WTC11 (cell line): Measurements from ENCODE around the gene PLPP1. TPM values are rescaled to one million over a fixed set of nuclear protein-coding genes. Genes with fewer than 3 reads are reported as not detected.

Source experiments
- ATAC-seq: fragments of 200-7000 bp; cut with Tn5 transposase; 2 replicates; pipeline ENCODE4 v1.10.0; 2021; ENCODE audit warnings: mild to moderate bottlenecking, moderate library complexity
- CTCF ChIA-PET: fragments of 300-600 bp; sonication (Branson Sonifier 250); formaldehyde crosslinking; loops from one replicate; lab custom pipeline; 2021; ENCODE audit warnings: antibody characterized with exemption; lab: Charles Lee
- POLR2A ChIA-PET: fragments of 350-600 bp; sonication (Branson Sonifier 250); formaldehyde crosslinking; loops from one replicate; lab custom pipeline; 2021; ENCODE audit warnings: antibody characterized with exemption; lab: Charles Lee
- DNase-seq: peaks from one replicate; pipeline ENCODE4 v3.0.0; 2021; ENCODE audit warnings: low spot score
- H3K27ac Mint-ChIP-seq: 2 replicates; pipeline ENCODE4 v1.8.0; 2021; ENCODE audit warnings: mixed read lengths
- H3K27me3 Mint-ChIP-seq: 2 replicates; pipeline ENCODE4 v1.8.0; 2021; ENCODE audit warnings: low read depth, mild to moderate bottlenecking, moderate library complexity, mixed read lengths
- H3K36me3 Mint-ChIP-seq: 2 replicates; pipeline ENCODE4 v1.8.0; 2021; ENCODE audit warnings: mixed read lengths
- H3K4me1 Mint-ChIP-seq: 2 replicates; pipeline ENCODE4 v1.8.0; 2022; ENCODE audit warnings: mixed read lengths
- H3K4me3 Mint-ChIP-seq: 2 replicates; pipeline ENCODE4 v1.8.0; 2021; ENCODE audit warnings: mild to moderate bottlenecking, moderate library complexity, mixed read lengths
- H3K9me3 Mint-ChIP-seq: 2 replicates; pipeline ENCODE4 v1.8.0; 2021; ENCODE audit warnings: mixed read lengths
- ARID4B ChIP-seq: sonication (generic); formaldehyde crosslinking; IDR thresholded peaks from 2 replicates; pipeline ENCODE4 v1.8.0; 2023; ENCODE audit warnings: missing genetic modification reagents, mild to moderate bottlenecking, borderline replicate concordance
- ATF1 ChIP-seq: sonication (generic); formaldehyde crosslinking; IDR thresholded peaks from 2 replicates; pipeline ENCODE4 v1.8.1; 2023; ENCODE audit warnings: mild to moderate bottlenecking, moderate library complexity, missing genetic modification reagents
- CREM ChIP-seq: sonication (generic); formaldehyde crosslinking; IDR thresholded peaks from 2 replicates; pipeline ENCODE4 v1.8.1; 2022; ENCODE audit warnings: mild to moderate bottlenecking, missing genetic modification reagents, moderate library complexity
- ESRRA ChIP-seq: sonication (generic); formaldehyde crosslinking; IDR thresholded peaks from 2 replicates; pipeline ENCODE4 v1.8.1; 2022; ENCODE audit warnings: mild to moderate bottlenecking, missing genetic modification reagents, borderline replicate concordance
- FOXJ3 ChIP-seq: sonication (generic); formaldehyde crosslinking; IDR thresholded peaks from 2 replicates; pipeline ENCODE4 v1.9.0; 2021; ENCODE audit warnings: missing genetic modification reagents, mild to moderate bottlenecking, borderline replicate concordance
- FOXK1 ChIP-seq: sonication (generic); formaldehyde crosslinking; IDR thresholded peaks from 2 replicates; pipeline ENCODE4 v1.8.0; 2022; ENCODE audit warnings: mild to moderate bottlenecking, moderate library complexity, missing genetic modification reagents
- GTF2I ChIP-seq: fragments of 250-450 bp; sonication (Bioruptor Pico); conservative IDR thresholded peaks from 2 replicates; pipeline ENCODE4 v1.4.0; 2021; ENCODE audit warnings: mild to moderate bottlenecking
- NFATC4 ChIP-seq: fragments of 250-450 bp; sonication (Bioruptor Pico); IDR thresholded peaks from 2 replicates; pipeline ENCODE4 v1.9.0; 2021; ENCODE audit warnings: mild to moderate bottlenecking
- NFE2L1 ChIP-seq: sonication (generic); formaldehyde crosslinking; IDR thresholded peaks from 2 replicates; pipeline ENCODE4 v1.8.1; 2023; ENCODE audit warnings: missing genetic modification reagents
- RELA ChIP-seq: sonication (generic); formaldehyde crosslinking; IDR thresholded peaks from 2 replicates; pipeline ENCODE4 v1.8.1; 2022; ENCODE audit warnings: missing genetic modification reagents, mild to moderate bottlenecking, borderline replicate concordance
- SMAD4 ChIP-seq: sonication (generic); formaldehyde crosslinking; IDR thresholded peaks from 2 replicates; pipeline ENCODE4 v1.8.0; 2022; ENCODE audit warnings: mild to moderate bottlenecking, missing genetic modification reagents
- USF1 ChIP-seq: sonication (generic); formaldehyde crosslinking; IDR thresholded peaks from 2 replicates; pipeline ENCODE4 v1.8.0; 2022; ENCODE audit warnings: mild to moderate bottlenecking, missing genetic modification reagents
- ZBTB21 ChIP-seq: sonication (generic); formaldehyde crosslinking; IDR thresholded peaks from 2 replicates; pipeline ENCODE4 v1.8.1; 2023; ENCODE audit warnings: mild to moderate bottlenecking, missing genetic modification reagents, borderline replicate concordance
- ZBTB43 ChIP-seq: sonication (generic); formaldehyde crosslinking; IDR thresholded peaks from 2 replicates; pipeline ENCODE4 v1.8.1; 2023; ENCODE audit warnings: mild to moderate bottlenecking, missing genetic modification reagents
- ZMAT4 ChIP-seq: fragments of 250-450 bp; sonication (Bioruptor Pico); IDR thresholded peaks from 2 replicates; pipeline ENCODE4 v1.9.0; 2021; ENCODE audit warnings: mild to moderate bottlenecking
- ZNF121 ChIP-seq: sonication (generic); formaldehyde crosslinking; IDR thresholded peaks from 2 replicates; pipeline ENCODE4 v1.8.0; 2023; ENCODE audit warnings: missing genetic modification reagents
- ZNF263 ChIP-seq: sonication (generic); formaldehyde crosslinking; IDR thresholded peaks from 2 replicates; pipeline ENCODE4 v1.8.1; 2022; ENCODE audit warnings: low read depth, mild to moderate bottlenecking, moderate library complexity, missing genetic modification reagents
- ZNF317 ChIP-seq: sonication (generic); formaldehyde crosslinking; IDR thresholded peaks from 2 replicates; pipeline ENCODE4 v1.8.1; 2023; ENCODE audit warnings: low read depth, mild to moderate bottlenecking, moderate library complexity, missing genetic modification reagents, borderline replicate concordance
- ZNF396 ChIP-seq: fragments of 250-450 bp; sonication (Bioruptor Pico); IDR thresholded peaks from 2 replicates; pipeline ENCODE4 v1.8.0; 2021; ENCODE audit warnings: mild to moderate bottlenecking, moderate library complexity, borderline replicate concordance
- ZNF532 ChIP-seq: fragments of 250-450 bp; sonication (Bioruptor Pico); IDR thresholded peaks from 2 replicates; pipeline ENCODE4 v1.9.0; 2021; ENCODE audit warnings: mild to moderate bottlenecking, borderline replicate concordance
- total RNA-seq: library from RNA; stranded (reverse); gene quantifications from 3 replicates; pipeline ENCODE4 v1.2.3, GENCODE V29; 2021

PLPP1 gene
- total RNA-seq, 1 experiment from 2014 or later = 43.2 TPM

GRCh38 chr5:55441107-55441771 is 93.5 kb downstream of the PLPP1 start:
- no peak overlapping the region for H3K4me3 Mint-ChIP-seq
- H3K4me1 Mint-ChIP-seq = peaks cover 46% of the 10 kb centered on the region
- ATAC-seq (peak; percentile 46), DNase-seq (no peak)
- peak overlapping the region; percentile 87 for H3K27ac Mint-ChIP-seq
- ChIA-PET CTCF (interaction anchor here (5.1 kb wide), 1 partner anchor 251 kb away, joined by 21 read pairs; no protein-coding TSS in a partner anchor), POLR2A (no interaction called here)
- no peaks in the 10 kb centered on the region for H3K27me3 Mint-ChIP-seq
- peaks cover 3% of the 10 kb centered on the region for H3K9me3 Mint-ChIP-seq
- peaks cover 28% of the 10 kb centered on the region for H3K36me3 Mint-ChIP-seq
- TF ChIP-seq ZNF317 (CRISPR knock-in tag) = no peak
- no peak for TF ChIP-seq GTF2I (CRISPR knock-in tag)
- no peak for TF ChIP-seq USF1 (CRISPR knock-in tag)
- TF ChIP-seq RELA (CRISPR knock-in tag) = no peak
- TF ChIP-seq ATF1 (CRISPR knock-in tag) = no peak
- TF ChIP-seq ZNF396 (CRISPR knock-in tag) = no peak
- TF ChIP-seq SMAD4 (CRISPR knock-in tag) = no peak
- no peak for TF ChIP-seq ESRRA (CRISPR knock-in tag)
- no peak for TF ChIP-seq FOXK1 (CRISPR knock-in tag)
- no peak for TF ChIP-seq CREM (CRISPR knock-in tag)
- TF ChIP-seq FOXJ3 (CRISPR knock-in tag) = no peak
- TF ChIP-seq ARID4B = no peak
- TF ChIP-seq ZMAT4 (CRISPR knock-in tag) = no peak
- TF ChIP-seq ZNF263 (CRISPR knock-in tag) = no peak
- no peak for TF ChIP-seq ZNF121 (CRISPR knock-in tag)
- TF ChIP-seq ZNF532 (CRISPR knock-in tag) = no peak
- no peak for TF ChIP-seq ZBTB21 (CRISPR knock-in tag)
- TF ChIP-seq NFE2L1 = no peak
- no peak for TF ChIP-seq NFATC4
- no peak for TF ChIP-seq ZBTB43 (CRISPR knock-in tag)
